Stimulated activated CD4-positive, alpha-beta T cell treated with anti-CD3 and anti-CD28 coated beads, Interleukin-12 subunit alpha, Interleukin-12 subunit beta, amount 100 ng/mL, for 24 hours (primary cell): ENCODE data around the gene RIMS1.

Source experiments
- DNase-seq, 2 experiments: peaks; one replicate each; pipeline ENCODE4 v3.0.0-alpha.2; 2020; ENCODE audit warnings: low read depth in 2 of 2

Gene RIMS1

GRCh38 chr6:72094506-72094905 lies 208.2 kb downstream of the RIMS1 start:
- DNase-seq, result no peak

- DNase-seq, result no peak
Measured at GRCh38 chr6:72102561-72102960, 216.2 kb downstream of the RIMS1 start.

- DNase-seq, result no peak
Measured at GRCh38 chr6:72111611-72112010, 225.3 kb downstream of the RIMS1 start.

- DNase-seq, result no peak
Measured at GRCh38 chr6:72130327-72130726, 244.0 kb downstream of the RIMS1 start.

GRCh38 chr6:72132427-72132826 lies 246.1 kb downstream of the RIMS1 start:
- DNase-seq, result no peak

GRCh38 chr6:72132851-72133250 lies 246.5 kb downstream of the RIMS1 start:
- DNase-seq, result no peak

GRCh38 chr6:72133324-72133723 lies 247.0 kb downstream of the RIMS1 start:
- DNase-seq, result no peak

GRCh38 chr6:72140795-72141194 lies 254.4 kb downstream of the RIMS1 start:
- DNase-seq, result no peak

- no peak for DNase-seq
Measured at GRCh38 chr6:72149715-72150114, 263.4 kb downstream of the RIMS1 start.

- no peak for DNase-seq
Measured at GRCh38 chr6:72151742-72152141, 265.4 kb downstream of the RIMS1 start.

- DNase-seq, result no peak
Measured at GRCh38 chr6:72175916-72176315, 289.6 kb downstream of the RIMS1 start.

- DNase-seq, result no peak
Measured at GRCh38 chr6:72182337-72183246, 296.2 kb downstream of the RIMS1 start.

GRCh38 chr6:72203983-72204382 lies 317.6 kb downstream of the RIMS1 start:
- DNase-seq, result no peak

- DNase-seq, result no peak
Measured at GRCh38 chr6:72205500-72205899, 319.1 kb downstream of the RIMS1 start.

- DNase-seq, result no peak
Measured at GRCh38 chr6:72206606-72207005, 320.3 kb downstream of the RIMS1 start.

GRCh38 chr6:72212686-72213085 lies 326.3 kb downstream of the RIMS1 start:
- DNase-seq, result no peak

- no peak for DNase-seq
Measured at GRCh38 chr6:72213654-72214053, 327.3 kb downstream of the RIMS1 start.

- DNase-seq, result no peak
Measured at GRCh38 chr6:72216222-72217068, 330.1 kb downstream of the RIMS1 start.

- no peak for DNase-seq
Measured at GRCh38 chr6:72217626-72218025, 331.3 kb downstream of the RIMS1 start.

GRCh38 chr6:72218125-72218524 lies 331.8 kb downstream of the RIMS1 start:
- DNase-seq, result no peak

- DNase-seq, result no peak
Measured at GRCh38 chr6:72219536-72219935, 333.2 kb downstream of the RIMS1 start.

- no peak for DNase-seq
Measured at GRCh38 chr6:72238021-72238420, 351.7 kb downstream of the RIMS1 start.

- DNase-seq, result no peak
Measured at GRCh38 chr6:72238900-72239299, 352.6 kb downstream of the RIMS1 start.
